ENCODE measurements around the gene SIAE.

Gene SIAE

GRCh38 chr11:124670732-124671131 lies 2.8 kb downstream of the SIAE start:
- no peak overlapping the region for H2AK5ac ChIP-seq (ENCODE audit: low read length, severe bottlenecking)
- H3K9me3 ChIP-seq (ENCODE audit: control insufficient read depth, low read length) = no peaks in the 10 kb centered on the region
- no peak overlapping the region for H4K91ac ChIP-seq (ENCODE audit: low read length)
- DNase-seq = no peak
- H2BK120ac ChIP-seq (ENCODE audit: low read depth, low read length) = no peak overlapping the region
- WGBS = 58% methylated on average over 3 of the region's 3 CpGs
- no peak overlapping the region for H3K4me3 ChIP-seq (ENCODE audit: insufficient read depth in 1 of 2, low read depth in 1 of 2, low read length in 2 of 2)
- H2BK12ac ChIP-seq (ENCODE audit: low read length in 2 of 2) = no peak overlapping the region
- peaks cover 4% of the 10 kb centered on the region for H3K4me1 ChIP-seq (ENCODE audit: control insufficient read depth, insufficient read depth, low read depth, low read length)
- H3K14ac ChIP-seq (ENCODE audit: low read length in 2 of 2) = no peak overlapping the region
- peaks cover 0 to 18% of the 10 kb centered on the region in 2 experiments for H3K36me3 ChIP-seq (ENCODE audit: control insufficient read depth in 1 of 2, insufficient read depth in 2 of 2, low read depth in 1 of 2, low read length in 2 of 2)
- H3K27ac ChIP-seq (ENCODE audit: low read length, poor library complexity, severe bottlenecking) = no peak overlapping the region
- H3K4ac ChIP-seq (ENCODE audit: low read depth in 1 of 2, low read length in 2 of 2) = no peak overlapping the region
- H2BK15ac ChIP-seq (ENCODE audit: low read depth, poor library complexity, severe bottlenecking) = no peak overlapping the region
- H3K23ac ChIP-seq (ENCODE audit: low read length in 2 of 2) = no peak overlapping the region
- H3K27me3 ChIP-seq (ENCODE audit: control insufficient read depth in 1 of 2, insufficient read depth in 1 of 2, low read length in 2 of 2) = peaks cover 0 to 14% of the 10 kb centered on the region in 2 experiments
- no peak overlapping the region for H2BK5ac ChIP-seq (ENCODE audit: low read depth, low read length, poor library complexity, severe bottlenecking)
- no peak overlapping the region for H3K18ac ChIP-seq (ENCODE audit: low read depth in 1 of 2, low read length in 2 of 2)
- H3K9ac ChIP-seq (ENCODE audit: low read length) = no peak overlapping the region
- no peak overlapping the region for H3K4me2 ChIP-seq (ENCODE audit: low read length, poor library complexity, severe bottlenecking)
- H4K8ac ChIP-seq (ENCODE audit: low read length) = no peak overlapping the region
- H3K79me1 ChIP-seq (replicated peaks; ENCODE audit: low read length, poor library complexity, severe bottlenecking) = peaks cover 2% of the 10 kb centered on the region
- no peak overlapping the region for H2AFZ ChIP-seq (ENCODE audit: low read depth, low read length)

DNA sequence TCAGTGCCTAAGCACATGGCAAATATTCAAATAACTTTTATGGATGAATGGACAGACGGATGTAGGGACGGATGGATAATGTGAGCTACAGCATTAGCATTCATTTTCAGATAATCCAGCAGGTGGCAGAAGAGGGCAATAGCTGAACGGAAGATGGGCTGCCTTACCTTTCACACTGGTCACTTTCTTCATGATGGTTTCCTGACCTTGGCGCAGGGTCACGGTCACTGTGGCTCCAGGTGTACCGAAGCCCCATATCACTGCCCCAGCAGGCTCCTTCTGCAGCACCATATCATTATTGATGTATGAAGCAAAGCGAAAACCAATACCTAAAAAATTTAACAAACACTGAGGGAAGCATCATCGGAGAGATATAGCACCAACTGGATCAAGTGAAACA lies 4.3 kb downstream of the SIAE start:
- H3K27ac ChIP-seq (ENCODE audit: low read length, poor library complexity, severe bottlenecking) = no peak overlapping the region
- no peak overlapping the region for H4K8ac ChIP-seq (ENCODE audit: low read length)
- H3K27me3 ChIP-seq (ENCODE audit: control insufficient read depth in 1 of 2, insufficient read depth in 1 of 2, low read length in 2 of 2) = peaks cover 0 to 14% of the 10 kb centered on the region in 2 experiments
- no peak overlapping the region for H2BK120ac ChIP-seq (ENCODE audit: low read depth, low read length)
- no peak overlapping the region for H2AK5ac ChIP-seq (ENCODE audit: low read length, severe bottlenecking)
- no peak overlapping the region for H3K4me3 ChIP-seq (ENCODE audit: insufficient read depth in 1 of 2, low read depth in 1 of 2, low read length in 2 of 2)
- H3K9me3 ChIP-seq (ENCODE audit: control insufficient read depth, low read length) = no peaks in the 10 kb centered on the region
- H3K36me3 ChIP-seq (ENCODE audit: control insufficient read depth in 1 of 2, insufficient read depth in 2 of 2, low read depth in 1 of 2, low read length in 2 of 2) = peaks cover 0 to 21% of the 10 kb centered on the region in 2 experiments
- H2BK5ac ChIP-seq (ENCODE audit: low read depth, low read length, poor library complexity, severe bottlenecking) = no peak overlapping the region
- DNase-seq = peak; percentile 49
- H3K18ac ChIP-seq (ENCODE audit: low read depth in 1 of 2, low read length in 2 of 2) = no peak overlapping the region
- H3K9ac ChIP-seq (ENCODE audit: low read length) = no peak overlapping the region
- no peak overlapping the region for H2AFZ ChIP-seq (ENCODE audit: low read depth, low read length)
- H3K4me1 ChIP-seq (ENCODE audit: control insufficient read depth, insufficient read depth, low read depth, low read length) = peaks cover 3% of the 10 kb centered on the region
- H2BK12ac ChIP-seq (ENCODE audit: low read length in 2 of 2) = no peak overlapping the region
- H3K4ac ChIP-seq (ENCODE audit: low read depth in 1 of 2, low read length in 2 of 2) = no peak overlapping the region
- no peak overlapping the region for H3K23ac ChIP-seq (ENCODE audit: low read length in 2 of 2)
- no peak overlapping the region for H2BK15ac ChIP-seq (ENCODE audit: low read depth, poor library complexity, severe bottlenecking)
- 20% methylated on average over 8 of the region's 8 CpGs for WGBS
- peaks cover under 1% of the 10 kb centered on the region for H3K79me1 ChIP-seq (replicated peaks; ENCODE audit: low read length, poor library complexity, severe bottlenecking)
- no peak overlapping the region for H3K4me2 ChIP-seq (ENCODE audit: low read length, poor library complexity, severe bottlenecking)
- H3K14ac ChIP-seq (ENCODE audit: low read length in 2 of 2) = no peak overlapping the region
- H4K91ac ChIP-seq (ENCODE audit: low read length) = no peak overlapping the region

GRCh38 chr11:124667601-124668000 lies 5.9 kb downstream of the SIAE start:
- Histone ChIP-seq H3K9me3 (ENCODE audit: control insufficient read depth, low read length) (no peaks in the 10 kb centered on the region), H3K27ac (ENCODE audit: low read length, poor library complexity, severe bottlenecking) (no peak overlapping the region), H3K4me3 (ENCODE audit: insufficient read depth in 1 of 2, low read depth in 1 of 2, low read length in 2 of 2) (no peak overlapping the region), H2BK12ac (ENCODE audit: low read length in 2 of 2) (no peak overlapping the region), H3K4ac (ENCODE audit: low read depth in 1 of 2, low read length in 2 of 2) (no peak overlapping the region), H2AFZ (ENCODE audit: low read depth, low read length) (no peak overlapping the region), H3K14ac (ENCODE audit: low read length in 2 of 2) (no peak overlapping the region), H3K79me1 (replicated peaks; ENCODE audit: low read length, poor library complexity, severe bottlenecking) (no peaks in the 10 kb centered on the region), H3K4me2 (ENCODE audit: low read length, poor library complexity, severe bottlenecking) (no peak overlapping the region), H2BK15ac (ENCODE audit: low read depth, poor library complexity, severe bottlenecking) (no peak overlapping the region), H3K9ac (ENCODE audit: low read length) (no peak overlapping the region), H3K18ac (ENCODE audit: low read depth in 1 of 2, low read length in 2 of 2) (no peak overlapping the region), H3K36me3 (ENCODE audit: control insufficient read depth in 1 of 2, insufficient read depth in 2 of 2, low read depth in 1 of 2, low read length in 2 of 2) (peaks cover 0 to 21% of the 10 kb centered on the region in 2 experiments), H3K23ac (ENCODE audit: low read length in 2 of 2) (no peak overlapping the region), H3K27me3 (ENCODE audit: control insufficient read depth in 1 of 2, insufficient read depth in 1 of 2, low read length in 2 of 2) (peaks cover 0 to 14% of the 10 kb centered on the region in 2 experiments), H4K8ac (ENCODE audit: low read length) (no peak overlapping the region), H2BK120ac (ENCODE audit: low read depth, low read length) (no peak overlapping the region), H2AK5ac (ENCODE audit: low read length, severe bottlenecking) (no peak overlapping the region), H3K4me1 (ENCODE audit: control insufficient read depth, insufficient read depth, low read depth, low read length) (no peaks in the 10 kb centered on the region), H4K91ac (ENCODE audit: low read length) (no peak overlapping the region), H2BK5ac (ENCODE audit: low read depth, low read length, poor library complexity, severe bottlenecking) (no peak overlapping the region)
- no peak for DNase-seq
- WGBS = 85% methylated on average over 3 of the region's 3 CpGs

DNA sequence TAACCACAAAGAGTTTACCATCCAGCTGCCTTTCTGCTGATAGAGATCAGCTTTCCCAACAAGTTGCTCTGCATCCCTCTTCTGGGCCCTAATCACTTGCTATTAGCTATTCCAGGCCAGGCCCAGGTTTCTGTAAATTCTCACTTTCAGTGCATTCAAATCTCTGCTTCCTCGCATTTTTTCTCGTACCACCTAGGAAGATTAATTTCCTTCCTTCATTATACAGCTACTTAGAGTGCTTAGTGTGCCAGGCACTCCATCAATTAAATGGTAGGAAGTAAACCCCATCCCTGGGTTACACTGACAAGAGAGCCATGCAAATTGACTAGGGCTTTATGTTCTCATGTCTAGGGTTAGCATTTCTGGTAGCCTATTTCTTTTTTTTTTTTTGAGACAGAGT lies 9.7 kb downstream of the SIAE start:
- Histone ChIP-seq H3K18ac (ENCODE audit: low read depth in 1 of 2, low read length in 2 of 2) (no peak overlapping the region), H2BK12ac (ENCODE audit: low read length in 2 of 2) (no peak overlapping the region), H2BK5ac (ENCODE audit: low read depth, low read length, poor library complexity, severe bottlenecking) (no peak overlapping the region), H2AK5ac (ENCODE audit: low read length, severe bottlenecking) (no peak overlapping the region), H3K79me1 (replicated peaks; ENCODE audit: low read length, poor library complexity, severe bottlenecking) (no peaks in the 10 kb centered on the region), H2BK15ac (ENCODE audit: low read depth, poor library complexity, severe bottlenecking) (no peak overlapping the region), H4K91ac (ENCODE audit: low read length) (no peak overlapping the region), H3K27me3 (ENCODE audit: control insufficient read depth in 1 of 2, insufficient read depth in 1 of 2, low read length in 2 of 2) (peaks cover 0 to 9% of the 10 kb centered on the region in 2 experiments), H3K27ac (ENCODE audit: low read length, poor library complexity, severe bottlenecking) (no peak overlapping the region), H2BK120ac (ENCODE audit: low read depth, low read length) (no peak overlapping the region), H3K4ac (ENCODE audit: low read depth in 1 of 2, low read length in 2 of 2) (no peak overlapping the region), H3K9ac (ENCODE audit: low read length) (no peak overlapping the region), H3K23ac (ENCODE audit: low read length in 2 of 2) (no peak overlapping the region), H2AFZ (ENCODE audit: low read depth, low read length) (no peak overlapping the region), H3K36me3 (ENCODE audit: control insufficient read depth in 1 of 2, insufficient read depth in 2 of 2, low read depth in 1 of 2, low read length in 2 of 2) (peaks cover 0 to 21% of the 10 kb centered on the region in 2 experiments), H3K14ac (ENCODE audit: low read length in 2 of 2) (no peak overlapping the region), H3K4me3 (ENCODE audit: insufficient read depth in 1 of 2, low read depth in 1 of 2, low read length in 2 of 2) (no peak overlapping the region), H3K9me3 (ENCODE audit: control insufficient read depth, low read length) (no peaks in the 10 kb centered on the region), H3K4me2 (ENCODE audit: low read length, poor library complexity, severe bottlenecking) (no peak overlapping the region), H4K8ac (ENCODE audit: low read length) (no peak overlapping the region), H3K4me1 (ENCODE audit: control insufficient read depth, insufficient read depth, low read depth, low read length) (no peaks in the 10 kb centered on the region)
- no peak for DNase-seq
- 100% methylated on average over 2 of the region's 2 CpGs for WGBS
